K562 (cell line): ENCODE results near the gene ORMDL2.

ENCODE experiments used
- ATF1 ChIP-seq, 2 experiments: fragments of 450-650 bp in 1 of 2; IDR thresholded peaks; 2 replicates each; pipeline ENCODE4 v1.6.1; 2016; ENCODE audit warnings: missing compliant biosample characterization in 1 of 2, missing genetic modification characterization in 1 of 2
- CBX1 ChIP-seq: sonication (generic); IDR thresholded peaks from 2 replicates; pipeline ENCODE4 v1.6.1; 2016; ENCODE audit warnings: antibody characterized with exemption, low read depth, mild to moderate bottlenecking
- CTCF ChIP-seq, 3 experiments: IDR thresholded peaks in 2 of 3; conservative IDR thresholded peaks in 1 of 3; 2 replicates each; pipeline ENCODE4 v1.5.1; 2011 to 2012; ENCODE audit warnings: low read length in 3 of 3, mild to moderate bottlenecking in 3 of 3, control low read depth in 2 of 3, improper control_type of control experiment in 1 of 3, inconsistent platforms in 1 of 3, low read depth in 1 of 3, mixed read lengths in 1 of 3, moderate library complexity in 1 of 3; ENCODE audit not compliant: insufficient read depth in 2 of 3
- E2F3 ChIP-seq: fragments of 250-450 bp; sonication (Bioruptor Pico); IDR thresholded peaks from 2 replicates; pipeline ENCODE4 v1.4.0; 2020; ENCODE audit warnings: mild to moderate bottlenecking
- FOXP1 ChIP-seq: sonication (generic); formaldehyde crosslinking; IDR thresholded peaks from 2 replicates; pipeline ENCODE4 v1.8.0; 2022; ENCODE audit warnings: mild to moderate bottlenecking, missing genetic modification reagents
- GTF3C2 ChIP-seq: IDR thresholded peaks from 3 replicates; pipeline ENCODE4 v1.6.1; 2011; ENCODE audit warnings: borderline replicate concordance, mild to moderate bottlenecking, moderate library complexity; ENCODE audit not compliant: insufficient read length; ENCODE audit errors: extremely low read depth
- KLF13 ChIP-seq: fragments of 450-650 bp; IDR thresholded peaks from 2 replicates; pipeline ENCODE4 v1.6.1; 2016; ENCODE audit warnings: missing genetic modification characterization, low read depth, mild to moderate bottlenecking, missing compliant biosample characterization, moderate library complexity, borderline replicate concordance
- REST ChIP-seq, 2 experiments: fragments of 450-650 bp; formaldehyde crosslinking in 1 of 2; IDR thresholded peaks; 2 replicates each; pipeline versions ENCODE4 v1.4.0 to v1.6.1; 2014 to 2020; ENCODE audit warnings: mild to moderate bottlenecking in 2 of 2, borderline replicate concordance in 1 of 2, low read depth in 1 of 2
- SIN3B ChIP-seq: fragments of 450-650 bp; IDR thresholded peaks from 2 replicates; pipeline ENCODE4 v1.6.1; 2017; ENCODE audit warnings: low read depth, mild to moderate bottlenecking, moderate library complexity

GRCh38 chr12:55812088-55812487 lies 5.8 kb upstream of the ORMDL2 start:
- TF ChIP-seq KLF13 (no peak), CBX1 (no peak), FOXP1 (CRISPR knock-in tag) (no peak), ATF1 (CRISPR knock-in tag; IDR thresholded peaks at IDR 0.05) (no peak), ATF1 (tag; IDR thresholded peaks at IDR 0.05) (no peak), GTF3C2 (no peak), CTCF (IDR thresholded peaks at IDR 0.05 in 2 of 3, conservative IDR thresholded peaks at IDR 0.05 in 1 of 3; ENCODE audit: insufficient read depth in 2 of 3, low read depth in 1 of 3, low read length in 3 of 3) (no peak), SIN3B (no peak), E2F3 (CRISPR knock-in tag) (no peak), REST (IDR thresholded peaks at IDR 0.05; ENCODE audit: borderline replicate concordance) (no peak), REST (CRISPR knock-in tag; IDR thresholded peaks at IDR 0.05; ENCODE audit: low read depth) (no peak)
